ENCODE data around the gene MYCBP2. TPM values are rescaled to one million over a fixed set of nuclear protein-coding genes. Genes with fewer than 3 reads are reported as not detected.
"Not testable (repeated sequence)": the region's sequence is repeated elsewhere in the genome, so short reads cannot be mapped to it uniquely, and the experiment has no call there.

The MYCBP2 gene
- total RNA-seq, 1 donor from 2014 or later, result 137 TPM

DNA sequence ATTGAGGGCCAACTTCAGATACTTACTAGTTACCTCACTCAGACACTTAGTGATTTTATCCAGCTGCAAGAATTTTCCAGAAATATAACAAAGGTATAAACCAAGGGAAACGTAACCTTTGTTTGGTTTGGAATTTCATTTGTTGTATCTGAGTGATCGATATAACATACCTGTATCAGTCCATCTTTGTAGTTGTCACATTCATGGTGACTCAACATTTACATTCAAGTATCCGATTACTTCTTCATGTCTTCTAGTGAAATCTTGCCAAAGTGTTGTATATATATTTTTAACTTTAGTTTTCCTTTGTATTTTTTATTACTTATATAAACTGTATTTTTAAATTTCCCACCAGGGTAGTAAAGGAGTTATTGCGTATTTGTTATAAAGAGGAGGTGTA is 16.9 kb upstream of the MYCBP2 start:
- no peak for ATAC-seq
- no peak for DNase-seq (ENCODE audit: low spot score)
- intact Hi-C loops (cut with DNase I), result no loop called here

DNA sequence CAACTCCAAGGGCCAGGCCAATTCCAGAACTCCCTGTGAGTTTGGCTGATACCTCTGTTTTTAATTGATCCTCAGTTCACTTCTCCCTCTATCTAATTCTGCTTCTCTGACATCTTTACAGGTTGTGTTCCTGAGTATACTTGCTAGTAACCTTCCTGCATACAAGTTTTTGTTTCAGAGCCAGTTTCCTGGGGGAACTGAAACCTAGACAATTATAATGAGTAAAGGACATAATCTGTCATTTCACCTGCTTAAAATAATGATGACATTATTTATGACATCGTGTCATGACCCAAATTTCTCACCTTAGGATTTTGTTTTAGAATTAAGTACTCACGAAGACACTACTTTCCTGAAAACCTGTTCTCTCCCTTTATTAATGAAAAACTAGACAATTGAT is 12.5 kb upstream of the MYCBP2 start:
- intact Hi-C loops (cut with DNase I), result no loop called here
- DNase-seq (ENCODE audit: low spot score) (no peak), ATAC-seq (no peak)

DNA sequence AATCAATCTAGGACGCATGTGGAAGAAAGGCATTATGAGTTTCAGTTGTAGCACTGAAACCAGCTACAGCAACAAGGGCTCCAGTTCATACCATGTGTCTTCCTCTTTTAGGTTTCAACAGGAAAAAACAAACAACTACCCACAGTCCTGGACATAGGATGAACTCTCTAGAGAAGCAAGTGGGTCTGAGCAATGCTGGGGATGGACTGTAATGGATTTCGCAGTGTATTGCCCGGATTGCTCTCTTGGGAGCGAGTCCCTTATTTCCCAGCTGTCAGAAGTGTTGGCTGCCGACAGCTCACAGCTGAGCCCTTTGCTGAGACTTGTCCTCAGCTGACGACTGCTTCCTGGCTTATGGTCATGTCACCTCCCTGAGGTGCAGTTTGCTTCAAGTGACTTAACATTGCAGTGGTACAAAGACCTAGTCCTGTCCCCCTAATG is 12.1 kb upstream of the MYCBP2 start:
- intact Hi-C loops (cut with DNase I), result no loop called here
- ATAC-seq (peak; percentile 63), DNase-seq (ENCODE audit: low spot score) (no peak)

DNA sequence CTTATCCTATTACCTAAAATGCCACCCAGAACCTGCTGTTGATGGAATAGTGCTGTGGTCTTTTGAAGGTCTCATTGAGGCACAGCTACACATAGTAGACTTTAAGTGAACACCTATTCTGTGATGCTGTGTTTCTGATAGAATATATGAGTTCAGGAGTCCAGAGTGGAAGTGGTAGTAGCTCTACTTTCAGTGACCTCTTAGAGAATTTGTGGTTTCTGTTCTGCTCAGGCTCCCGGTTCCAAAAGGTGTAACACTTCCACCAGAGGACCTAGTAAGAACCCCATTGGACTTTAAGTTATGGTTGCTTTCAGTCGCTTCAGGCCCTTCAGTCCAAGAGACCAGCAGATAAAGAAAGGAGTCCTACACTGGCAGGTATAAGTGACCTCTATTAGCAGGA is 11.4 kb upstream of the MYCBP2 start:
- ATAC-seq, result no peak
- no peak for DNase-seq (ENCODE audit: low spot score)
- intact Hi-C loops (cut with DNase I), result no loop called here

DNA sequence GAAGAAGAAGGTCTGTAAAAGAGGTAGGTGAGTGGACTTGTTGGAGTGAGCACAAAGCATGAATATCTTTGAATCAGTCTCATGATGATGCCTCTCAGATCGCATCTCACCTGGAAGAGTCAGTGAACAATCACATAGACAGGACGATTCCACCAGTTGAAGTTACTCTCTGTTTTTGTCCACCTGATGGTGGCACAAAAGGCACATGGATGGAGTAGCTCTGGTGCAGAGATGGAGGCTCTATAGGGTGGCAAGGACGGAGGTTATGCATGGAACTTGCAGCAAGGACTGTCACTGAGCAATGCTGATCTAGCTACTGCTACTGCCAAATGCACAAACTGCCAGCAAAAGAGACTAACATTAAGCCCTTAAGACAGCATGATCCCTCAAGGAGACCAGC is 10.3 kb upstream of the MYCBP2 start:
- no peak for ATAC-seq
- intact Hi-C loops (cut with DNase I), result no loop called here
- DNase-seq (ENCODE audit: low spot score), result no peak

DNA sequence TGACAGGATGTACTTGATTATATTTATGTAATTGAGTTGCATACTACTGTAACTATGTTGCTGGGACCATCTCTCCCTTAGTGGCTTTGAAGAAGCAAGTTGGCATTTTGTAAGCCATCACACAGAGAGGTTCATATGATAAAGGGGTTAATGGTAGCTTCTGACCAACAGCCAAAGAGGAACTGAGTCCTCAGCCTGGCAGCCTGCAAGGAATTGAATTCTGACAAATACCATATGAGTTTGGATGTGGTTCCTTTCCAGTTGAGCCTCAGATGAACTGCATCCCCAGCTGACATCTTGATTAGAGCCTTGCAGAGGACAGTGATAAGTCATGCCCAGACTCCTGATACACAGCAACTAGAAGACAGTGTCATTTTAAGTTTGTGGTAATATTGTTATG is 8.6 kb upstream of the MYCBP2 start:
- intact Hi-C loops (cut with DNase I), result no loop called here
- DNase-seq (ENCODE audit: low spot score), result no peak
- no peak for ATAC-seq

DNA sequence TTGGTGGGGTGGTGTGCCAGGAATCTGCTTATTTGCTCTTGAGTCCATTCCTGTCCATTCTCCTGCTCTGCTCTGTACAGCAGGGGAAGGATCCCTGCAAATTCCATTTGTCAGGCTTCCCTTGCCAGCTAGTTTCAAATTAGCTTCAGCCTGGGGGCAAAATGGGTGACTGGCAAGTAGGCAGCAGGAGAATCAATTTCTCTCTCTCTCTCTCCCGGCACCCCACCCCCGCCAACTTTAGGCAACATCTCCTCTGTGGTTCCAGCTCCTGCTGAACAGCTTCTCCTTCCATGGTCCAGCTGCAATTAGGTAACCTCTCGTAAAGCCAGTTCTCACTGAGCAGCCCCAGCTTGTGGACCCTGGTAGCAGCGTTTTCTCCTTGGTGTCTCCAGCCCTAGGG is 6.7 kb upstream of the MYCBP2 start:
- DNase-seq (ENCODE audit: low spot score) (no peak), ATAC-seq (no peak)
- intact Hi-C loops (cut with DNase I), result no loop called here

DNA sequence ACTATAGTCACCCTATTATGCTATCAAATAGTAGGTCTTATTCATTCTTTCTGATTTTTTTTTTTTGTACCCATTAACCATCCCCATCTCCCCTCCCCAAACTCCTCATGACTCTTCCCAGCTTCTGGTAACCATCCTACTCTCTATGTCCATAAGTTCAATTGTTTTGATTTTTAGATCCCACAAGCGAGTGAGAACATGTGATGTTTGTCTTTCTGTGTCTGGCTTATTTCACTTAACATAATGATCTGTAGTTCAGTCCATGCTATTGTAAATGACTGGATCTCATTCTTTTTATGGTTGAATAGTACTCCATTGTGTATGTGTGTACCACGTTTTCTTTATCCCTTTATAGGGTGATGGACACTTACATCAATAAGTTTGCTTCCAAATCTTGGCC is 4.5 kb upstream of the MYCBP2 start:
- ATAC-seq (no peak), DNase-seq (ENCODE audit: low spot score) (no peak)
- intact Hi-C loops (cut with DNase I), result no loop called here

DNA sequence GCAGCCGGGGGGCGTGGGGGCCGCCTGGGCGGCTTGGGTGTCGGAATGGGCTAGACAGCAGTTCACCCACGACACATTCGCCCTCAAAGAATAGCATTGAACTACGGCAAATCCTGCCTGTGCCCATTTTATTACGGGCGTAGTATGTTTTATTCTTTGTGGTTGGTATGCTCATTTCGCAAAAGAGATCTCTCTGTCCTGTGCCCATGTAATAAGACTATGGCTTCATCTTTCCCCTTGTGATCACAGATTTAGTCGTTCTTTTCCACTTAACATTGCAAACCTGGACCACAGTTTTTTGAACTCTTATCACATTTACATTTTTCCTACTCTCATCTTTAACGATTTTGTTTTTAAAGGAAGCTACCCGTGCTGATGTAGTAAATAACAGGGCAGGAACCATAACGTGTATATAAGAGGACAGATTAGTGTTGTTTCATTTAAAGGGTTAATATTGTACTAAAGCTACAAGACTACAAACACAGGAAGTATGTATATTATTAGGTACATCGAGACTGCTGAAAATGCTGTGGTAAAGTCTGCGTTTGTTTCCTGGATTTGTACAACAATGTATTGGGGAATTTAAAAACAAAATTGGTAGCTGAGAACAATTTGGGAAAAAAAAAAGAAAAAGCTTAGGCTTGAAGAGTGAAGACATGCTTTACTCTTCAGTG is 3.2 kb upstream of the MYCBP2 start:
- intact Hi-C loops (cut with DNase I), result no loop called here
- peak; percentile 3 for ATAC-seq
- DNase-seq (ENCODE audit: low spot score), result no peak

DNA sequence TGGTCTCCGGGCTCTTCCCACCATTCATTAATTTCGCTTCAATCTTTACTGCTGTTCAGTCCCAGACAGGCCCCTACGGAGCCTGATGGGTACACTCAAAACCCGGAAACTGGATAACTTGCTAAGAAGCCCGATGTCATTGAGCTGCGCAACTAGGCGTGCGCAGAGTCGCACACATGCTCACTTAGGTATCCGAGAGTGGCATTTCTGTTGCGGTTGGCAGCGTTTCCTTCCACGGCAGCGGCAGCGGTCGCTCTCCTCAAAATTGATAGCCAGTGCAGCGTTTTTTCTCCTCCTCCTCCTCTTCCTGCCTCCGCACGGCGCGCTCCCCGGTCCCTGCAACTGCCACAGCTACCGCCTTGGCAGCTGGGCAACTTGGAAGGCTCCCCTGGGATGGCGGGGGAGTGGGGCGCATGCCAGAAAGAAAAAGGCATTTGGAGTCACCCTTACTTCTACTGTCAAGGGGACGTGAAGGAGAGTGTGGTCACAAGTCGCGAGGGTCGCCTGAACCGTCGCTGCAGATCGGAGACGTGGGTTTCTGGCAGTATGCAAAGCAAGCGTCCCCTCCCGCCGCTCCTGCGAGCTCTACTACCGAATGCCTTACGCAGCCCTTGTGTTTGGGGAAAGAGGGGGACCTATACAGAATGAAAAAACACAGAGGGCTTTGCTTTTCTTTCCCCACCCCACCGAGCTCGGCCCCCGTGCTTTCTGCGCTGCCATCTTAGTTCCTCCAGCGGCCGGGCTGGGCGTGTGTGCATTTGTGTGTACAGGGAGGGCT is 2.4 kb upstream of the MYCBP2 start:
- peak; percentile 91 for ATAC-seq
- intact Hi-C loops (cut with DNase I), result no loop called here
- DNase-seq (ENCODE audit: low spot score), result peak; percentile 89

DNA sequence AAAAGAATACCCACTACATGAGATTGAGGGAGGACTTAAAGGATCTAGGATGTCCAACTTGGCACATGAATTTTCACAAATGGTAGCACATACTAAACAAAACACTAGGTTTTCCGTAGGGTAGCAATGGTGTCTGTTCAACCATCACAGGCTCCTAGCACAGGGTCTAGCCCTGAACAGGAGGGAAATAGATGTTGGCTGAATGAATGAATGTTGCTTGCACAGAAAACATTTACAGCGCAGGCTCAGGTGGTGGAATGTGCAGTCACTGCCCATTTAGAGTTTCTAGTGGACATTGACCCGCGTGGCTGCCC is 1.9 kb upstream of the MYCBP2 start:
- intact Hi-C loops (cut with DNase I), result no loop called here
- DNase-seq (ENCODE audit: low spot score) (no peak), ATAC-seq (peak; percentile 0)

DNA sequence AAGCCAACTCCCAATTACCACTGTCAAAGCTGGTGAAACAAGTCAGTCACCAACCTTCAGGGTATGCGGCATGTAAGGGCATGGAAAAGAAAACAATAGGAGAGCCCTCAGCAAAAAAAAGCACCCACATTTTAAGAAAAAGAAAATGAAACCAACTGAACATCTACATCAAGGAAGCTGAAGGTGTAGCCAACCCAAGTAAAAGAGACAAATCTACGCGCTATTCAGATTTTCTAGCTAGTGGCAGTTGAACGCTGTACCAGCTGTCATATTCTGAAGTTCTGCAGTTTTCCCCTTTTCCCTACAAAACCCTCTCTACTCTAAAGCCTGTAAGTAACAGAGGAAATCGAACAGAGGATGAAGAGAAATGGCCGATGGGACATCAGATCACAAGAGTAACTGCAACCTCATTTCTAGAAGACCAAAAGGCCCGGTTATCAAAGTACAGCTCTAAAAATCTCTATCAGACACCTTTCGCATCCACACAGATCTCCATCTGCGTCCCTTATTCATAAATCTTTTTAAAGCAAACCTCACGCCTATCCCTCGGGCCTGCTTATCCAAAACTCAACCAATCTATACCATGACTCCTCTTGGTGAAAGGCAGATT is 1.4 kb downstream of the MYCBP2 start:
- DNase-seq (ENCODE audit: low spot score) (no peak), ATAC-seq (no peak)
- intact Hi-C loops (cut with DNase I), result no loop called here

DNA sequence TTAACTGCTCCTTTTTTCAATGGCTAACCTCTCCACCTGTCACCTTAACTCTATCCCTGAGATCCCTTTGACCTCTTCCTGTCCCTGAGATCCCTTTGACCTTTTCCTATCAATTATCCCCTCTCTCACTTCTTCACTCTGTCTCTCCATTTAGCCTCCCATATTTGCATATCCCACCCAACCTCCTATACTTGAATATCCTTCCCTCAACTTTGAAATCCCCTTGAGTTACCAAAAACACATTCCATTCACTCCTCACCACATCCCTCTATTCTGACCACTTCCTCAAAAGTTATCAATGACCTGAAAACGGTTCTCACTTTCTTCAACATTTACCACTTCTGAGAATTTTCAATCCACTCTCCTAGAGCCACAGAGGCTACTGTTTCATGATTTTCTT is 3.0 kb downstream of the MYCBP2 start:
- intact Hi-C loops (cut with DNase I), result no loop called here
- ATAC-seq (no peak), DNase-seq (ENCODE audit: low spot score) (no peak)

DNA sequence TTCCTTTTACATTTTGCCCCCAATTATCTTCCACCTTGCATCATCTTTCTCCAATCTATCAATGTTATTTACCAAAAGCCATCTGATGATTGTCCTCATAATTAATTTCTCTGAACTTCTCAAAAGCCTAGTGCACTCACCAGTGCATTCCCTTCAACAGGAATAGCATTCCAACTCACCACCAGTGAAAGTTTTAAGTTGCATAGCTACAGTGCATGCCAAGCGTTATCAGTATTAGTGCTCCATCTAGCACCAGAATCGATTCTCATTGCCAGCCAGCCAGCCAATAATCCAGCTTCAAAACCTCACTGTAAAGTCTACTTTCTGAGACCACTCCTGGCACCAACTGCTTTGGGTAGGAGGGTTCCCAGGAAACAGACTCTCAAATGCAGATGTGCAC is 7.4 kb downstream of the MYCBP2 start:
- DNase-seq (ENCODE audit: low spot score) (no peak), ATAC-seq (no peak)
- intact Hi-C loops (cut with DNase I), result no loop called here

DNA sequence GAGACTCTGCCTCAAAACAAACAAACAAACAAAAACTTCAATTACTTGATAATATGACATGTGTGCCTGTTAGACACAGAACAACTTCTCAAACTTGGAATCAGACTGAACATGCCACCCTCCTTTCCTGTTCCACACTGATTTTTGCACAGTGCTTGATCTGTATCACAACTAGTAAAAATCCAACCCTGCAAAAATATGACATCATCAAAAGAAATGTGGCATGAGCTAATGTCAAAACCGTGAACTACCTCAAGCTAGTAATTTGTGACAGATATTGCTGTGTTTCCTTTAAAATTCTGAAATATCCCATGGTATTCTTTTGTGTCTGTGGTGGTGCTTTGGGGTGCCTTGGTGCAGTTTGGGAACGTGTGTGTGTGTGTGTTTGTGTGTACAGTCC is 8.2 kb downstream of the MYCBP2 start:
- intact Hi-C loops (cut with DNase I), result no loop called here
- ATAC-seq (no peak), DNase-seq (ENCODE audit: low spot score) (no peak)

DNA sequence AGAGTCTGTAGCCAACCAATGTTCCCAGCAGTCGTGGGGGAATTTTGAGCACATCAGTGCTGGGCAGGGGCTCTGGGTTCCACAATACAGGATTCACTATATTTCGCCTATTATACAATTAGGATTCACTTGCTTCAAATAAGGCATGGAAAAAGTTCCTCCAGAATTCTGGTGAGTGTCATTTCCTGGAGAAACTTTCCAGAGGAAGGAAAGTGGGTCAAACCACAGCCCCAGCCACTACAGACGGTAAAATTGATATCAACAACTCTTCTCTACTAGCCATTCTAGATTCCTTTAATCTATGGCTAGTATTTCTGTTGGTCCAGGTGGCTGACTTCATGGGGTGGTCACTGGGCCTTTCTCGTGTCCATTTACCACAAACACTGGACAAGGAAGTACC is 10.5 kb downstream of the MYCBP2 start:
- no peak for DNase-seq (ENCODE audit: low spot score)
- intact Hi-C loops (cut with DNase I), result no loop called here
- peak; percentile 42 for ATAC-seq

DNA sequence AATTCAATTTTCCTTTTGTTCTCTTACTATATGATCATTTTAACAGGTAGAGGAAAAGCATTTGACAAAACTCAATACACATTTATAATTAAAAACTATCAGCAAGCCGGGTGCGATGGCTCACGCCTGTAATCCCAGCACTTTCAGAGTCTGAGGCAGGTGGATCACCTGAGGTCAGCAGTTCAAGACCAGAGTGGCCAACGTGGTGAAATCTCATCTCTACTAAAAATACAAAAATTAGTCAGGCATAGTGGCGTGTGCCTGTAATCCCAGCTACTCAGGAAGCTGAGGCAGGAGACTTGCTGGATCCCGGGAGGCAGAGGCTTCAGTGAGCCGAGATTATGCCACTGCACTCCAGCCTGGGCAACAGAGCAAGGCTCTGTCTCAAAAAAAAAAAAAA is 11.4 kb downstream of the MYCBP2 start:
- intact Hi-C loops (cut with DNase I); DNase-seq (ENCODE audit: low spot score); ATAC-seq: not testable (repeated sequence)

DNA sequence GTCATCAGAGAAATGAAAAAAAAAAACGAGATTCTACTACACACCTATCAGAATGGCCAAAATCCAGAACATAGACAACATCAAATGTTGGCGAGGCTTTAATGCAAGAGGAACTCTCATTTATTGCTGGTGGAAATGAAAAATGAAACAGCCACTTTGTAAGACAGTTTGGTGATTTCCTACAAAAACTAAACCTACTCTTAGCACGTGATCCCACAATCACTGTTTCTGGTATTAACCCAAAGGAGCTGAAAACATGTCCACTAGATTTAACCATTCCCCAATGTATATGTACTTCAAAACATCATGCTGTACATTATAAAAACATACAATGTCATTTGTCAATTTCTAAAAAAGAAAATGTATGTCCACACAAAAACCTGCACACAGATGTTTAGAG is 13.0 kb downstream of the MYCBP2 start:
- DNase-seq (ENCODE audit: low spot score) (no peak), ATAC-seq (no peak)
- intact Hi-C loops (cut with DNase I), result no loop called here

DNA sequence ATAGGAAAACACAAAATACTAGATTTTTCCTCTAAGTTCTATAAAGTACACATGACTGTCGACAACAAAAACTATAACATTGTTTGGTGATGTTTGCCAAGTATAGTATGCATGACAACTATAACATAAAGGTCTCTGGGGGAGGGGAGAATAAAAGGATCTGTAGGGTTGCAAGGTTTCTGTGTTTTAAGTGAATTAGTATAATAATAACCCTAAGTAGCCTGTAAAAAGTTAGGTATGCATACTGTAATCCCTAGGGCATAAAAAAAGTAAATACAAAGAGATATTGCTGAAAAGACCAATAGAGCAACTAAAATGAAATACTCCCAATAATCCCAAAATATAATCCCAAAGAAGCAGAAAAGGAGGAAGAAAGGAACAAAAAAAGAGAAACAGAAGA is 14.6 kb downstream of the MYCBP2 start:
- DNase-seq (ENCODE audit: low spot score) (no peak), ATAC-seq (no peak)
- intact Hi-C loops (cut with DNase I), result no loop called here

DNA sequence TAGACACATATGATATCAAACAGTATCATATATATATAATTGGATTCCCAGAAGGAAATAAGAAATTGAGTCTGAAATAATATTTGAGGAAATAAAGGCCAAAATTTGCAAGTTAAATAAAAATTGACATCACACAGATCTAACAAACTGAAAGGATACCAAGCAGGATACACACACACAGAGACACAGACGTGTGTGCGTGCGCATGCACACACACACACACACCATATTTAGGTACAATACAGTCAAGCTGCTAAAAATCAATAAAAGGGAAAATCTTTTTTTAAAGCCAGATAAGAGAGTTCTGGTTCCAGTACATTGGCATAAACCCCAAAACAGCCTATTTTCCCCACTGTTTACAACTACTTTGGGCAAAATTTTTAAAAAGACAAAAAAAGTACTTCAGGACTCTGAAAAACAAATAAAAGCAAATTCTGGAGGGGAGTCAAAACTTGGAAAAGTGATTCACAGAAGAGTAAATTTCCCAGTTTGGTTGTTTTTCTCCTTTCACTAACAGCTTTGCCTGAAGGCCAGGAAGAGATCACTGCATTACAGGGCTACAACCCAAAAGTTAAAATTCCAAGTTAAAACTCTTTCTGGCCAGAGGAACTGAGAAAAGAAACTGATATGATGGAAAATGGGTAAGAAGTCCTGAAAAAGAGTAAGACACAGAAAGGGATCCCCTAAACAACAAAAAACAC is 16.2 kb downstream of the MYCBP2 start:
- intact Hi-C loops (cut with DNase I), result no loop called here
- ATAC-seq (peak; percentile 68), DNase-seq (ENCODE audit: low spot score) (no peak)
